Measurements from ENCODE around the gene RBMS3.

The RBMS3 gene

GRCh38 chr3:29741231-29741630, 460.4 kb downstream of the RBMS3 start:
- DNase-seq (ENCODE audit: low read depth) = no peak

- DNase-seq (ENCODE audit: low read depth) = no peak
Observed at GRCh38 chr3:29745232-29745870, 464.5 kb downstream of the RBMS3 start.

- no peak for DNase-seq (ENCODE audit: low read depth)
Observed at GRCh38 chr3:29746163-29746760, 465.4 kb downstream of the RBMS3 start.

GRCh38 chr3:29747991-29748390, 467.1 kb downstream of the RBMS3 start:
- no peak for DNase-seq (ENCODE audit: low read depth)

- no peak for DNase-seq (ENCODE audit: low read depth)
Observed at GRCh38 chr3:29751647-29752314, 470.9 kb downstream of the RBMS3 start.

- DNase-seq (ENCODE audit: low read depth) = no peak
Observed at GRCh38 chr3:29754346-29754745, 473.5 kb downstream of the RBMS3 start.

- no peak for DNase-seq (ENCODE audit: low read depth)
Observed at GRCh38 chr3:29755416-29755815, 474.5 kb downstream of the RBMS3 start.

- no peak for DNase-seq (ENCODE audit: low read depth)
Observed at GRCh38 chr3:29757054-29757777, 476.3 kb downstream of the RBMS3 start.

GRCh38 chr3:29758108-29758433, 477.2 kb downstream of the RBMS3 start:
- no peak for DNase-seq (ENCODE audit: low read depth)

GRCh38 chr3:29758434-29759322, 477.8 kb downstream of the RBMS3 start:
- no peak for DNase-seq (ENCODE audit: low read depth)

GRCh38 chr3:29759411-29760225, 478.7 kb downstream of the RBMS3 start:
- no peak for DNase-seq (ENCODE audit: low read depth)

- DNase-seq (ENCODE audit: low read depth) = no peak
Observed at GRCh38 chr3:29760226-29760685, 479.4 kb downstream of the RBMS3 start.

GRCh38 chr3:29761517-29761916, 480.6 kb downstream of the RBMS3 start:
- DNase-seq (ENCODE audit: low read depth) = no peak

GRCh38 chr3:29763115-29763514, 482.2 kb downstream of the RBMS3 start:
- DNase-seq (ENCODE audit: low read depth) = no peak

- no peak for DNase-seq (ENCODE audit: low read depth)
Observed at GRCh38 chr3:29764041-29764440, 483.2 kb downstream of the RBMS3 start.

GRCh38 chr3:29764603-29765254, 483.9 kb downstream of the RBMS3 start:
- no peak for DNase-seq (ENCODE audit: low read depth)

- no peak for DNase-seq (ENCODE audit: low read depth)
Observed at GRCh38 chr3:29771602-29772001, 490.7 kb downstream of the RBMS3 start.

GRCh38 chr3:29772436-29772835, 491.6 kb downstream of the RBMS3 start:
- DNase-seq (ENCODE audit: low read depth) = no peak

- no peak for DNase-seq (ENCODE audit: low read depth)
Observed at GRCh38 chr3:29773481-29773880, 492.6 kb downstream of the RBMS3 start.

GRCh38 chr3:29775340-29775739, 494.5 kb downstream of the RBMS3 start:
- no peak for DNase-seq (ENCODE audit: low read depth)

All from T follicular helper cell (primary cell).